GM21723 (cell line): ENCODE data around the gene C17orf114.

ENCODE experiments used
- ATAC-seq: cut with Tn5 transposase; IDR thresholded peaks from one replicate; pipeline ENCODE4 v1.9.1; 2021; ENCODE audit warnings: mild to moderate bottlenecking, moderate library complexity; ENCODE audit not compliant: unreplicated experiment

The C17orf114 gene

GRCh38 chr17:4788159-4788806, 13.8 kb downstream of the C17orf114 start:
- ATAC-seq: no peak

DNA sequence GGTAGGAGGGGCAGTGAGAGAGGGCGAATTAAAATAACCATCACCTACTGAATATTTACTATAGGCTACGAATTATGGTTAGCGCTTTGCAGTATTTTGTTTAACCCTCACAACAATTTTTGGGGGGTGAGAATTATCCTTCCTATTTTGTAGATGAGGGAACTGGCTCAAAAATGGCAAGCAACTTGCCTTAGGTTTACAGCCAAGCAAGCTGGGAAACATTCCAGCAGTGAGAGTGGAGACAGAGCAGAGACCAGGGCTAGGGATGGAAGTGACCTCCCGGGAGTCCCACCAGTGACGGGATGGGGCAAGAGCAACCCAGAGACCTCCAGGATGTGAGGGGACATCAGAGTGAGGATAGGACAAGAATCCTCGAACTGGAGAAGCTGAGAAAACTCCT, 15.6 kb downstream of the C17orf114 start:
- ATAC-seq: no peak

DNA sequence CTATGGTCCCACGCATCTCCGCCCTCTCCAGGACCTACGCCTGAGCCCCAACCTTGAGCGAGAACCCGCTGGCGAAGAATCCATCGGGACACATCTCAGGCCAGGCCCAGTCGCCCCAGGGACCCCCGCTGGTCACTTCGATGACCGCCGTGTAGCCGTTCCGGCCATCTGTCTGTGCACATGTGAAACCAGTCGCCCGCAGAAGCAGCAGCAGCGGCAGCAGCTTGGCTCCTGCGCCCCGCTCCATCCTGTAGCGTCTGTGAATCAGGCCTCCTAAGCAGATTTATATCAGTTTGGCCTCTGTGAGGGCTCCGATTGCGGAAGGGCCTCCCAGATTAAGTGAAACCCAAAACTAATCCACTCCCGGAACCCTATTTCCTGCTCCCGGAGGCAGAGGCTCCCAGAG, 16.0 kb downstream of the C17orf114 start, which contains the start of gene VMO1:
VMO1 (minus strand) TSS at position 259 of the 406 bp plus-strand sequence; CDS start at position 247, 12 bp downstream.
- no peak for ATAC-seq

DNA sequence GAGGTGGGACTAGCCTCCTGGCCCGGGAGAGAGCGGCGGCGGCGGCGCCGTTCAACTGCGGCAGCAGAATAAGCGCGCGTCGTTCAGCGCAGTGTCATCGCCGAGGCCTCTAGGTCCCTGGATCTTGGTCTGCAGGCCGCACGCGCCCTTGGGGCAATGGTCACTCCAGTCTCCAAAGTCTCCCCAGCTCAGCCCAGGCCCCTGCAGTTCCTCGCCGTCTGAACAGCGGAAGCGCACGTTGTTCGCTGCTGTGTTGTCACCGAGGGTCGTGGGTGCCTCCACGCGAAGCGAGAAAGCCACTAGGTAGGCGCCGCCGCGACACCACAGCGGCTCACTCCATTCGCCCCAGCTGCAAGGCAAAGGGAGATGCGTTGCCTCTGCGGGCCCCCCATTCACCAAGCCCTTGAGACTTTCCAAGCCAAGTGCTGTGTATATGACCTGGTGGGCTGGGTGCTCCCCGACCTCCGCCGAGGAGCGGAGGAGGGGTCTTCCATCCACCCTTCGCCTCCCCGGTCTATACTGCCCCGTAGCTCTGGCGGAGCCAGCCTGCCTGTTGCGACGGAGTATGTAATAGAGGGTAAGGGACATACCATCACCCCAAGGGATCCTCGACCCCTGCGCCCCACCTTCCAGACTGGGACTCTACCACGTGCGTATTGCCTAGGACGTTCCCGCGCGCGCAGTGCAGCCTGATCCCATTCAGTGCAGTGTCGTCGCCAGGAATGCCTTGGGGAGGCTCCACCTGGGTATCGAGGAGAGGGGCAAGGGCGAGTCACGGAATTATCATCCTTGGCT, 16.6 kb downstream of the C17orf114 start:
- no peak for ATAC-seq

DNA sequence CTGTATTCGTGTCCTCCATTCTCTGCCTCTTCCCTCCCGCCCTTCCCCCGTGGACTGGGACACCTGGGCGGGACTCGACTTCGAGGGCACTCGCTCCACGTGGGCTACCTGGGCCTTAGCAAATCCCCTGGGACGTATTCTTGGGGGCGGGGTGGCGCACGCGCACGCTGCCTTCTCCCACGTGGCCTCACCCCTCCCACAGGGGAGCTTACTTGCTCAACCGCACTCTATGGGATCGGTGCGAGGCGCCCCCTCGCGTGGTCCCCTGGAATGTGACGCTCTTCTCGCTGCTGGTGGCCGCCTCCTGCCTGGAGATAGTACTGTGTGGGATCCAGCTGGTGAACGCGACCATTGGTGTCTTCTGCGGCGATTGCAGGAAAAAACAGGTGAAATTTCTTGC, 19.5 kb downstream of the C17orf114 start:
- no peak for ATAC-seq

DNA sequence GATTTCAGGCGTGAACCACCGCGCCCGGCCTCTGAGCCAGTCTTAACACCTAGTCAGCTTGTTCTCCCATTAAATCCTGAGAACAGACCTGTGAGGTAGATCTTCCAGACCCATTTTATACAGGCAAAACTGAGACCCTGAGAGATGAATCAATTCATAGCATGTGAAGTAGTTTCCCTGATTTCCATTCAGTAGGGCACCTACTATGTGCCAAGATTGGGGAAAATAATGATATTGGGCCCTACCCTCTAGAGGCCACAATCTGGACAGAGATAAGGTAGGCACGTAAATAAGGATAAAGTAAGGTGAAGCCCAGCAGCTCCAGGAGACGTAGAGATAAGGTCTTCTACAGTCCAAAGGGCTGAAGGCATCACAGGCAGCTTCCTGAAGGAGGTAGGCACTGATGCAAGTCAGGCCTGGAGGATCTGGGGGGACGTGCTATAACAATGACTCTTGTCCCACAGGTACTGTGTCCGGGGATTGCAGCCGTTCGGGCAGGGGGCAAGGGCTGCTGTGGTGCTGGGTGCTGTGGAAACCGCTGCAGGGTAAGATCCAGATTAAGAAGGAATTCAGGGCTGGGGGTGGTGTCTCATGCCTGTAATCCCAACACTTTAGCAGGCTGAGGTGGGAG, 21.7 kb downstream of the C17orf114 start:
- ATAC-seq: no peak

DNA sequence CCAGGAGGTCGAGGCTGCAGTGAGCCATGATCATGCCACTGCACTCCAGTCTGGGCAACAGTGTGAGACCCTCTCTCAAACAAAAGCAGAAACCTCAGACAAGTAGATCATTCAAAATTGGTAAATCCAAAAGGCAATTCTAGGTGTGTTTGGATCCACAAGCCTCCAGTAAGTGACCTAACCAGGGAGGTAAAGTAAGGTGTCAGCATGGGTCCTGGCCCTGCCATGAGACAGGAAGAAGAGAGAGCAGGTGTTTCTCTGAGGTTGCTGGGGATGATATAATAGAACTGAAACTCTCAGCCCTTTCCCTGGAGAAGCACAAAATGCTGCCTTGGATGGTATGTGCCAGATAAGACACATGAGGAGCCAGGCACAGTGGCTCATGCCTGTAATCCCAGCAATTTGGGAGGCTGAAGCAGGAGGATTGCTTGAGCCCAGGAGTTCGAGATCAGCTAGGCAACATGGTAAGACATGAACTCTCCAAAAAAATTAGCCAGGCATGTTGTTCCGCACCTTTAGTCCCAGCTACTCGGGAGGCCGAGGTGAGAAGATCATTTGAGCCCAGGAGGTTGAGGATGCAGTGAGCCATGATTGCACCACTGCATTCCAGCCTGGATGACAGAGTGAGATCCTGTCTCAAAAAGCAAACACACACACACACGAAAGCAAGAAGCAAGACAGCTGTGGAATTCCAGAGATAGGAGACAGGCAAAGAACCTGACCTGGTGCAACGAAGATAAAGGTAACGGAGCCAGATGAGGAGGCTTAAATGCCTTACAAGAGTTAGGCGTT, 24.0 kb downstream of the C17orf114 start:
- no peak for ATAC-seq

- ATAC-seq: no peak
Measured at GRCh38 chr17:4772235-4772613, 29.9 kb downstream of the C17orf114 start.

- no peak for ATAC-seq
Measured at GRCh38 chr17:4771519-4772234, 30.5 kb downstream of the C17orf114 start, which contains the start of gene TM4SF5. Gene TM4SF5 (plus strand): TSS chr17:4771886. CDS start chr17:4771923, 37 bp downstream.

DNA sequence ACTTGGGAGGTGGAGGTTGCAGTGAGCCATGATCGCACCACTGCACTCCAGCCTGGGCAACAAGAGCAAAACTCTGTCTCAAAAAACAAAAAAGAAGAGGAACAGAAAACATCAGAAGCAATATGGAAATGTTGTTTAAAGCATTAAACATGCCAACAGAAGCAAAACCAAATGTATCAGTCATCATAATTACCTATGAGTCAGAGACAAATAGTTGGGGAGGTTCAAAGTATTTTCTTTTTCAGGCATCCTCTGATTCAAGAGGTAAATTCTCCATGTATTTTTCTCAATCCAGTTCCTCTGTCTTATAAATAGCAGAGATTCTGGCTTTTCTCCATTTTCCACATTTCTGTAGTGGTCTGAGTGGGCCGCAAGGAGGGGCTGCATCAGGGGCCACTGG, 32.5 kb downstream of the C17orf114 start:
- no peak for ATAC-seq

GRCh38 chr17:4768298-4768697, 33.8 kb downstream of the C17orf114 start:
- no peak for ATAC-seq

- no peak for ATAC-seq
Measured at GRCh38 chr17:4766723-4767122, 35.4 kb downstream of the C17orf114 start.

- no peak for ATAC-seq
Measured at GRCh38 chr17:4766201-4766600, 35.9 kb downstream of the C17orf114 start.

GRCh38 chr17:4764595-4764994, 37.5 kb downstream of the C17orf114 start:
- no peak for ATAC-seq

DNA sequence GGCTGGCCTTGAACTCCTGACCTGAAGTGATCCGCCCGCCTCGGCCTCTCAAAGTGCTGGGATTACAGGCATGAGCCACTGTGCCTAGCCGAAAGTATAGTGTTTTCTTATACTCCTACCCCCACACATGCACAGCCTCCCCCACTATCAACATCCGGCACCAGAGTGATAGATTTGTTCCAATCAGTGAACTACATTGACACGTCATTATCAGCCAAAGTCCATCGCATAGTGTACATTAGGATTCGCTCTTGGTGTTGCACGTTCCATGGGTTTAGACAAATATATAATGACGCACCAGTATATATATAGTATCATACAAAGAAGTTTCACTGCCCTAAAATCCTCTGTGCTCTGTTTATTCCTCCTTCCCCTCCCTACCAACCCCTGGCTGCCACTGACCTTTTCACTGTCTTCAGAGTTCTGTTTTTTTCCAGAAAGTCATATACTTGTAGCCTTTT, 42.3 kb downstream of the C17orf114 start:
- ATAC-seq: no peak

GRCh38 chr17:4753392-4753791, 48.7 kb downstream of the C17orf114 start:
- no peak for ATAC-seq

DNA sequence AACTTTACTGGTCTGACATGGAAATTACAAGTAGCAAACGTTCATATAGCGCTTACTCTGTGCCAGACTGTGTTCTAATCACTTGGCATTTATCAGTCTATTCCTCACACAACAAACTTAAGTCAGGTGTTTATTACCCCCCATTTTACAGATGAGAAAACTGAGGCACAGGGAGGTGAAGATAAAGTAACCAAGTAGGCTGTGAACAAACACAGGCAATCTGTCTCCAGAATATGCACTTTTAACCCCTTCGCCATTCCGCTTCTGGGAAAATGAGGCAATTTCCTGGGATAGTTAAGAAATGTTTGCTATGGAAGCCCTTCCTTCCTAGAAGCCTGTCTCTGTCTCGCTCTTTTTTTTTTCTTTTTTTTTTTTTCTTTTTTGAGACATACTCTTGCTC, 50.2 kb downstream of the C17orf114 start:
- no peak for ATAC-seq
